Motor neuron (in vitro differentiated cells): ENCODE data around the gene GUF1. TPM values are rescaled to one million over a fixed set of nuclear protein-coding genes. Genes with fewer than 3 reads are reported as not detected.
A peak's percentile ranks its signal among the peaks of the same experiment; 100 is the strongest.

ENCODE experiments used
- ATAC-seq, 8 experiments: fragments of 200-7000 bp; cut with Tn5 transposase; replicated peaks in 6 of 8; 2 replicates each; pipeline ENCODE4 v1.8.0; 2021; ENCODE audit warnings: mild to moderate bottlenecking in 8 of 8, moderate library complexity in 8 of 8
- H3K27ac ChIP-seq, 2 donors: fragments of 250-450 bp; sonication (Bioruptor Pico); 2 replicates each; pipeline ENCODE4 v1.9.0; 2021; ENCODE audit warnings: antibody characterized with exemption in 2 of 2, mild to moderate bottlenecking in 2 of 2, moderate library complexity in 1 of 2
- H3K4me1 ChIP-seq, 2 donors: fragments of 250-450 bp; sonication (Bioruptor Pico); replicated peaks in 1 of 2; 2 replicates each; pipeline ENCODE4 v1.6.1; 2021; ENCODE audit warnings: antibody characterized with exemption in 2 of 2, mild to moderate bottlenecking in 2 of 2, moderate library complexity in 1 of 2
- H3K4me3 ChIP-seq, 5 donors: fragments of 250-450 bp; sonication (Bioruptor Pico); 2 replicates each; pipeline ENCODE4 v1.9.0; 2021; ENCODE audit warnings: antibody characterized with exemption in 5 of 5, mild to moderate bottlenecking in 5 of 5, moderate library complexity in 4 of 5
- WGBS, 10 experiments: fragments of 450-650 bp; shearing (Covaris generic); methylation state at CpG; one replicate each; pipeline ENCODE4 v1.0.0; 2022; 5-methylcytosine and 5-hydroxymethylcytosine counted together
- in situ Hi-C, 9 experiments: fragments of 400-800 bp; cut with MboI; loops; one replicate each; pipeline ENCODE4 v1.15.0; 2021; ENCODE audit warnings: low sequenced_read_pairs in 9 of 9, low pct_unique_long_range_greater_than_20kb in 2 of 9; ENCODE audit not compliant: unreplicated experiment in 9 of 9
- total RNA-seq, 8 experiments: library from RNA; unstranded; fragments of 300-600 nt; gene quantifications; 2 replicates each; pipeline versions ENCODE4 v1.2.3 to v1.2.4, GENCODE V29; 2022

GUF1 gene
- total RNA-seq, 8 experiments from 2014 or later, result 17.9 to 37.7 (median 25.1) TPM

- ATAC-seq, result no peak
- Histone ChIP-seq H3K4me1 (no peaks in the 10 kb centered on the region), H3K4me3 (no peak overlapping the region), H3K27ac (no peak overlapping the region)
- in situ Hi-C loops, result no loop called here
- WGBS, 10 experiments, result 0 to 80% (median 17%) methylated on average over 1 to 2 of the region's 2 CpGs; no CpG with 5 or more reads in 3 of the 10 experiments
Measured at GRCh38 chr4:44668526-44668925, 9.7 kb upstream of the GUF1 start.

DNA sequence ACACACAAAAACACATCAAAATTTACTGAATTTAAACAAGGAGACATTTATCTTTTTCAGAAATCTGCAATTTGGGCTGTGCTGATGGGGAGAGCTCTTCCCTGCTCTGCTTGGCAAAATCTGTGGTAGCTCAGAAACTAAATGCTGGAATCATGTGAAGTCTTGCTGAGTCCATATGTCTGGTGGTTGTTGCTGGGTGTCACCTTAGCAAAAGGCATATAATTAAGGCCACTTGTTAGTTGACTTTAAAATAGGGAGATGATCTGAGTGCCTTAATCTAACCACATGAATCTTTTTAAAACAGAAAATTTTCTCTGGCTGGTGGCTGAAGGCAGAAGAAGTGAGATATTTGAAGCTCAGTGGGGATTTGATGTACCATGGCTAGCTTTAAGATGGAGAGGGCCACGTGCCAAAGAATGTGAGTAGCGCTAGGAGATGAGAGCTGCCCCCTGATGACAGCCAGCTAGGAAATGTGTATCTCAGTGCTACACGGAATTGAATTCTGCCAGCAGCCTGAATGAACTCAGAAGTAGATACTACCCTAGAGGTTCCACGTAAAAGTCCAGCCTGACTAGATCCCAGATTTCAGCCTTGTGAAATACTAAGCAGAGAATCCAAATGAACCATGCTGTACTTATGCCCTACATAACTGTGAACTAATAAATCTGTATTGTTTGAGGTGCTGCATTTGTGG is 7.6 kb upstream of the GUF1 start:
- peak in 2 of 8 experiments; percentile 60 to 91 for ATAC-seq
- in situ Hi-C loops, result no loop called here
- Histone ChIP-seq H3K4me3 (no peak overlapping the region), H3K27ac (no peak overlapping the region), H3K4me1 (no peaks in the 10 kb centered on the region)
- WGBS, 10 experiments, result 0 to 68% (median 40%) methylated on average over 1 to 4 of the region's 4 CpGs; no CpG with 5 or more reads in 3 of the 10 experiments

- H3K4me3 ChIP-seq, result no peak overlapping the region
- 32 to 100% (median 75%) methylated on average over 1 to 3 of the region's 3 CpGs for WGBS, 10 experiments
- H3K27ac ChIP-seq, result no peak overlapping the region
- in situ Hi-C loops, result no loop called here
- H3K4me1 ChIP-seq, result no peaks in the 10 kb centered on the region
- no peak for ATAC-seq
Measured at GRCh38 chr4:44671636-44672035, 6.6 kb upstream of the GUF1 start.

GRCh38 chr4:44674471-44674870 is 3.7 kb upstream of the GUF1 start:
- Histone ChIP-seq H3K27ac (no peak overlapping the region), H3K4me1 (peaks cover 4 to 7% of the 10 kb centered on the region in 2 donors), H3K4me3 (no peak overlapping the region)
- in situ Hi-C loops, result no loop called here
- no peak for ATAC-seq
- 13 to 100% (median 88%) methylated on average over 1 of the region's 1 CpG; no CpG with 5 or more reads in 1 of the 10 experiments for WGBS, 10 experiments

DNA sequence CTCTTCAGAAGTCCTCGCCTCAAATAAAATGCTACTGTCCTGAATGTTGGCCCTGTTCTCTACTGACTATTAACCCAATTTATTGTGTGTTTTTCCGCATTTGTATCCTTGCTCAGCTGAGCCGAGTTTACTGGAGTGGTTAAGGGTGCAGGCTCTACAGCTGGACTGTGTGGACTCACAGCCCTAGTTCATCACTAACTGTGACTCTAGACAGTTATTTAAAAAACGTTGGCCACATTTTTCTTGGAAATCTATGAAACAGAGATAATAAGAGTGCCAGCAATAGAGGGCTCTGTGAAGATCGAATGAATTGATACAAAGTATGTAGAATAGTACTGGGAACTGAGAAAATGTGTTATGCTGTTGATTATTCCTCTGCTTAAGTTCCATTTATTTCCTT is 2.9 kb upstream of the GUF1 start:
- Histone ChIP-seq H3K4me1 (peaks cover 4 to 16% of the 10 kb centered on the region in 2 donors), H3K27ac (no peak overlapping the region), H3K4me3 (no peak overlapping the region)
- in situ Hi-C loops, result no loop called here
- ATAC-seq, result no peak
- WGBS, 10 experiments, result 0 to 80% (median 58%) methylated on average over 1 to 5 of the region's 5 CpGs

GRCh38 chr4:44679060-44679459 is 840 bp downstream of the GUF1 start:
- H3K27ac ChIP-seq, result peak overlapping the region in 1 of 2 donors; percentile 91
- 0 to 17% (median 0%) methylated on average over 1 to 3 of the region's 3 CpGs; no CpG with 5 or more reads in 2 of the 10 experiments for WGBS, 10 experiments
- ATAC-seq, result no peak
- H3K4me1 ChIP-seq, result peaks cover 4 to 22% of the 10 kb centered on the region in 2 donors
- peak overlapping the region; percentile 69 to 97 (median 82) for H3K4me3 ChIP-seq
- in situ Hi-C loops, result no loop called here

DNA sequence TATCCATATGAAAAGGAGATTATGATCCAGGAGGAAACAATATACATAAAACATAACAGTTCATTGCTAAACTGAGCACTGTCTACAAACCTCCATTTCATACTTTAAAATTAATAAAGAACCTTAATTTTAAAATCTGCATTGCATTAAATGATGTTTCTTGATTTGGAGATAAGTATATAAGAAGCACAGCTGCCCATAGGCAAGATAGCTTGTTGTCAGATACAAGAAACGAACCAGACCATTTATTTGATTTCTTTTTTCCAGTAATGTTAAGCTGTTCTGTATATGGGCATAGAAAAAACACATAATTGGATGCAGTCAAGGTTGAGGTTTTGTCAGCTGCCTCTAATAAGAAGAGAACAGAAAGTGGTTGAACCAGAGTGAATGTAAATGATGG is 6.4 kb downstream of the GUF1 start:
- Histone ChIP-seq H3K4me3 (no peak overlapping the region), H3K4me1 (peaks cover 0 to 14% of the 10 kb centered on the region in 2 donors), H3K27ac (no peak overlapping the region)
- 20 to 100% (median 60%) methylated on average over 1 of the region's 1 CpG; no CpG with 5 or more reads in 3 of the 10 experiments for WGBS, 10 experiments
- ATAC-seq, result no peak
- in situ Hi-C loops, result no loop called here

DNA sequence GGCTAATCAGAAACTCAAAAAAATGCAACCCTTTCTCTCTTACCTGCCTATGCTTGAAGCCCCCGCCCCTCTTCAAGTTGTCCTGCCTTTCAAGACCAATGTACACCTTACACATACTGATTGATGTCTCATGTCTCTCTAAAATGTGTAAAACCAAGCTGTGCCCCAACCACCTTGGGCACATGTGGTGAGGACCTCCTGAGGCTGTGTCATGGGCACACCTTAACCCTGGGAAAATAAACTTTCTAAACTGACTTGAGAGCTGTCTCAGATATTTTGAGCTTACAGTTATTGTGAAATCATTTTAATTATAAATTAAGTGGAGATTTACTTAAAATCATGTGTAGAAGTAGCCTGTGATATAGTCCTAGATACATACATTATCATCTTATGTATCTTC is 22.2 kb downstream of the GUF1 start:
- H3K4me1 ChIP-seq, result no peaks in the 10 kb centered on the region
- 75 to 100% (median 100%) methylated on average over 1 of the region's 1 CpG; no CpG with 5 or more reads in 5 of the 10 experiments for WGBS, 10 experiments
- no peak overlapping the region for H3K27ac ChIP-seq
- ATAC-seq, result no peak
- in situ Hi-C loops, result no loop called here
- H3K4me3 ChIP-seq, result no peak overlapping the region

DNA sequence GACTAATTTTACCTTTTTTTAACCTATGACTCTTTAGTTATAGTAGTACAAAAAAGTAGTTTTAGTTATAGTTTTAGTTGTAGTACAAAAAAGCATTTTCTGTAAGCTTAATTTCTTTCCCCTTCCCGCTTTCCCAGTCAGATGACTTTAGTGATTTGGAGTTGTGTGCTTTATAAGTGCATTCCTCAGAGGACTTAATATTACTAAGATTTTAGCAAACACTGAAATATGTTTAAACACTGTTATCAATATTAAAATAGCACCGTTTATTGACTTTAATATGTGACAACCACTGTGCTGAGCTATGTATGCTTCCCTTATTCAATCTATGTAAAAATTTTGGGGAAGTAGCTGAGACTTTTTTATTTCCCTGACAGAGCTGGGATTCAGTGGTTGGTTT is 22.8 kb downstream of the GUF1 start:
- no peak for ATAC-seq
- in situ Hi-C loops, result no loop called here
- WGBS, 10 experiments, result 63 to 100% (median 96%) methylated on average over 1 to 2 of the region's 2 CpGs
- Histone ChIP-seq H3K4me3 (no peak overlapping the region), H3K4me1 (no peaks in the 10 kb centered on the region), H3K27ac (no peak overlapping the region)

- WGBS, 10 experiments, result 80 to 100% (median 85%) methylated on average over 2 to 4 of the region's 4 CpGs
- no peaks in the 10 kb centered on the region for H3K4me1 ChIP-seq
- no peak for ATAC-seq
- in situ Hi-C loops, result no loop called here
- no peak overlapping the region for H3K27ac ChIP-seq
- no peak overlapping the region for H3K4me3 ChIP-seq
Measured at GRCh38 chr4:44704673-44705072, 26.5 kb downstream of the GUF1 start.

DNA sequence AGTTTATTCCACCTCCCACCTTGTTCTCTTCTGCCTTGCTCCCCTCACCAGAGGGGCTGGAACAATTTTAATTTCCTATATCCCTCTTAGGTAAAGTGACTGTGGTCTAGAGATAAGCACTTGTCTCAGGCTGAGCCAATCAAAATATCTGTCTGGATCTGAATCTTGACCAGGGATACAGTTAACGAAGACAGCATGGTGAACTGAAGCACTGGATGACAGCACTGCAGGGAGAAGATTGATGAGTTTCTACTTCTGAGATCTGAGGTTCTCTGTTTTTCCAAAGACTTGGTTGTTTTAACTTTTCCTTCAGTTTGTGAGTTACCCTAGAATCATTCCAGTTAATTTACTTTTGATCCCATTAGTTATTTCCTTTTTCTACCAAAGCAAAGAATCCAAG is 34.9 kb downstream of the GUF1 start:
- 88 to 100% (median 96%) methylated on average over 1 of the region's 1 CpG; no CpG with 5 or more reads in 4 of the 10 experiments for WGBS, 10 experiments
- Histone ChIP-seq H3K27ac (no peak overlapping the region), H3K4me1 (peaks cover 0 to 3% of the 10 kb centered on the region in 2 donors), H3K4me3 (no peak overlapping the region)
- no peak for ATAC-seq
- in situ Hi-C loops, result no loop called here

- ATAC-seq, result no peak
- H3K4me3 ChIP-seq, result no peak overlapping the region
- peaks cover 0 to 3% of the 10 kb centered on the region in 2 donors for H3K4me1 ChIP-seq
- no peak overlapping the region for H3K27ac ChIP-seq
- in situ Hi-C loops, result no loop called here
- 60 to 90% (median 75%) methylated on average over 1 to 5 of the region's 5 CpGs for WGBS, 10 experiments
Measured at GRCh38 chr4:44716597-44716996, 38.4 kb downstream of the GUF1 start.

DNA sequence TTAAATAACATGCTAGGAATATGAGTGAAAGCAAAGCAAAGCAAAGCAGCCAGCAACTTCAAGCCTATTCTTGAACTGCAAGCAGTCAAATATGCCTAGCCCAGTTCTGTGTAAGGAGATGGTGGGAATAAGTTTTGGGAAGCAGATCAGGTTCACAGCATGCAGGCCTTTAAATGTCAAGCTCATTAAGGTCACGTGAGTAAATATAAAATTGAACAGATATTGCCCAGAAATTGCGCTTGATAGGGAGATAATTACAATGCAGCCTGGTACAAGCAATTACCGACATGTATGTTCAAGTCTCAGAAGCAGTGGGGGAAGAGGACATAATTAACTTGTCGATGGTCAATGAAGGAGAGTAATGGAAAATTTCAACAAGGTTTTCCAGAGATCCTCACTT is 42.2 kb downstream of the GUF1 start:
- in situ Hi-C loops, result no loop called here
- peaks cover 0 to 18% of the 10 kb centered on the region in 2 donors for H3K4me1 ChIP-seq
- no peak for ATAC-seq
- WGBS, 10 experiments, result 42 to 100% (median 89%) methylated on average over 3 to 4 of the region's 4 CpGs; no CpG with 5 or more reads in 3 of the 10 experiments
- no peak overlapping the region for H3K27ac ChIP-seq
- H3K4me3 ChIP-seq, result no peak overlapping the region

- in situ Hi-C loops, result no loop called here
- ATAC-seq, result no peak
Measured at GRCh38 chr4:44722001-44722400, 43.8 kb downstream of the GUF1 start.

More at GRCh38 chr4:44722001-44722400, 43.8 kb downstream of the GUF1 start:
- Histone ChIP-seq H3K27ac (no peak overlapping the region), H3K4me1 (peaks cover 0 to 18% of the 10 kb centered on the region in 2 donors), H3K4me3 (no peak overlapping the region)
- WGBS, 10 experiments, result 96 to 100% (median 100%) methylated on average over 1 to 3 of the region's 3 CpGs
